GM18951 (cell line): ENCODE measurements around the gene ABCA5.
"Not testable (repeated sequence)": the region's sequence is repeated elsewhere in the genome, so short reads cannot be mapped to it uniquely, and the experiment has no call there.

Experiments used
- POLR2A ChIP-seq: IDR thresholded peaks from 4 replicates; pipeline ENCODE4 v1.6.1; 2011; ENCODE audit warnings: mild to moderate bottlenecking; ENCODE audit not compliant: insufficient read length, insufficient read depth; ENCODE audit errors: extremely low read depth
- in situ Hi-C: fragments of 300-500 bp; cut with MboI; formaldehyde crosslinking; loops from one replicate; pipeline ENCODE4 v1.12.0; 2022; ENCODE audit warnings: low sequenced_read_pairs, mixed read lengths, inconsistent platforms; ENCODE audit not compliant: unreplicated experiment

ABCA5 gene

DNA sequence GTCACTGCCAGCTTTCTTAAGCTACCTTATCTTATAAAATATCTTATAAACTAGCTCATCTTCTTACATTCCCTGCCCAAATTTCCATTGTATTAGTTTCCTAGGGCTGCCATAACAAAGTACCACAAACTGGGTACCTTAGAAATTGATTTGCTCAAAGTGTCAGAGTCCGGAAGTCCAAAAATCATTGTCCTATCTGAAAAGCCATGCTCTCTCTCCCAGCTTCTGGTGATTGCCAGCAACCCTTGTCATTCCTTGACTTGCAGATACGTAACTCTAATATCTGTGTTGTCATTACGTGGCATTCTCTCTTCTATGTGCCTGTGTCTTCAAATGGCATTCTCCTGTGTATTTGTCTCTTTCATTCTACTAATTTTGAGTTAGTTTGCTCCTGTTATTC, 96.0 kb downstream of the ABCA5 start:
- TF ChIP-seq POLR2A: no peak
- in situ Hi-C loops: loop anchor here (25.0 kb wide), 1 partner anchor 694 kb away; no protein-coding TSS in a partner anchor

- no peak for TF ChIP-seq POLR2A
- in situ Hi-C loops: loop anchor here (25.0 kb wide), 1 partner anchor 691 kb away; no protein-coding TSS in a partner anchor
These were observed 98.4 kb downstream of the ABCA5 start, which contains the start of gene ABCA10 for GRCh38 chr17:69228576-69228975. TSS of gene ABCA10 (minus strand) at chr17:69228824. CDS start at chr17:69225358, 3,466 bp downstream.

GRCh38 chr17:69228018-69228417, 98.9 kb downstream of the ABCA5 start:
- in situ Hi-C loops: loop anchor here (25.0 kb wide), 1 partner anchor 691 kb away; no protein-coding TSS in a partner anchor
- TF ChIP-seq POLR2A: no peak

- no peak for TF ChIP-seq POLR2A
- in situ Hi-C loops: loop anchor here (25.0 kb wide), 1 partner anchor 690 kb away; no protein-coding TSS in a partner anchor
These were observed 99.4 kb downstream of the ABCA5 start for GRCh38 chr17:69227541-69227940.

- in situ Hi-C loops: no loop called here
- TF ChIP-seq POLR2A: no peak
These were observed 103.1 kb downstream of the ABCA5 start for GRCh38 chr17:69223809-69224208.

GRCh38 chr17:69222707-69223258, 104.2 kb downstream of the ABCA5 start:
- in situ Hi-C loops: no loop called here
- no peak for TF ChIP-seq POLR2A

GRCh38 chr17:69220098-69220497, 106.8 kb downstream of the ABCA5 start:
- in situ Hi-C loops: no loop called here
- TF ChIP-seq POLR2A: no peak

- in situ Hi-C loops: no loop called here
- TF ChIP-seq POLR2A: no peak
These were observed 107.9 kb downstream of the ABCA5 start for GRCh38 chr17:69218986-69219385.

- in situ Hi-C loops: no loop called here
- no peak for TF ChIP-seq POLR2A
These were observed 113.7 kb downstream of the ABCA5 start for GRCh38 chr17:69213059-69213813.

GRCh38 chr17:69208640-69209039, 118.3 kb downstream of the ABCA5 start:
- TF ChIP-seq POLR2A: no peak

GRCh38 chr17:69207151-69207550, 119.8 kb downstream of the ABCA5 start:
- no peak for TF ChIP-seq POLR2A
- in situ Hi-C loops: no loop called here

More at GRCh38 chr17:69208640-69209039, 118.3 kb downstream of the ABCA5 start:
- in situ Hi-C loops: no loop called here

DNA sequence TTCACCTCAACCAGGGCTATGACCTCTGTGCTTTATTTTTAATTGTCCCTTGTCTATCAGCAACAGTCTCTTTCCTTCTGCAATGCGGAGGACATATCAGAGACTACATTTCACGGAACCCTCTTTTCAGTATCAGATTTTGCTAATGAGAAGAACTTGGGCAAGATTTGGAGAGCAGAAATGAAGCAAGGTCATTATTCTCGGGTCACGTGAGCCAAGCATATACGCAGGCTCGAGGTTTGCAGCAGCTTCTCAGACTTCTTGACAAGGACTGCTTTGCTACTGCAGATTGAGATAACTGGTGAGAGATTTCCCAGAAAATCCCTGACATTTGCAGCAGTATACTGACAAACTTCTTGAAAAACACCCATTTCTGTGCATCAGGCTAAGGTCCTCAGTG, 128.7 kb downstream of the ABCA5 start:
- in situ Hi-C loops: no loop called here
- no peak for TF ChIP-seq POLR2A

- in situ Hi-C loops: not testable (repeated sequence)
These were observed 130.8 kb downstream of the ABCA5 start for GRCh38 chr17:69196105-69196653.
